NCI-H2029 (cell line): Measurements from ENCODE around the gene CCDC30.

Experiments
- DNase-seq: peaks from one replicate; lab custom pipeline; 2025; lab: John Stamatoyannopoulos, UW

The CCDC30 gene

GRCh38 chr1:42692461-42692860 is 229.4 kb downstream of the CCDC30 start:
- no peak for DNase-seq

- DNase-seq: no peak
Measured at GRCh38 chr1:42692911-42693310, 229.8 kb downstream of the CCDC30 start.

- no peak for DNase-seq
Measured at GRCh38 chr1:42698081-42698813, 235.2 kb downstream of the CCDC30 start.

GRCh38 chr1:42700006-42700405 is 236.9 kb downstream of the CCDC30 start:
- DNase-seq: no peak

- DNase-seq: no peak
Measured at GRCh38 chr1:42703888-42704464, 240.9 kb downstream of the CCDC30 start.
